Measurements from ENCODE around the gene TTC31. TPM values are rescaled to one million over a fixed set of nuclear protein-coding genes. Genes with fewer than 3 reads are reported as not detected.

TTC31 gene
- total RNA-seq, 4 donors from 2014 or later = 16.5 to 27.2 (median 19.5) TPM

DNA sequence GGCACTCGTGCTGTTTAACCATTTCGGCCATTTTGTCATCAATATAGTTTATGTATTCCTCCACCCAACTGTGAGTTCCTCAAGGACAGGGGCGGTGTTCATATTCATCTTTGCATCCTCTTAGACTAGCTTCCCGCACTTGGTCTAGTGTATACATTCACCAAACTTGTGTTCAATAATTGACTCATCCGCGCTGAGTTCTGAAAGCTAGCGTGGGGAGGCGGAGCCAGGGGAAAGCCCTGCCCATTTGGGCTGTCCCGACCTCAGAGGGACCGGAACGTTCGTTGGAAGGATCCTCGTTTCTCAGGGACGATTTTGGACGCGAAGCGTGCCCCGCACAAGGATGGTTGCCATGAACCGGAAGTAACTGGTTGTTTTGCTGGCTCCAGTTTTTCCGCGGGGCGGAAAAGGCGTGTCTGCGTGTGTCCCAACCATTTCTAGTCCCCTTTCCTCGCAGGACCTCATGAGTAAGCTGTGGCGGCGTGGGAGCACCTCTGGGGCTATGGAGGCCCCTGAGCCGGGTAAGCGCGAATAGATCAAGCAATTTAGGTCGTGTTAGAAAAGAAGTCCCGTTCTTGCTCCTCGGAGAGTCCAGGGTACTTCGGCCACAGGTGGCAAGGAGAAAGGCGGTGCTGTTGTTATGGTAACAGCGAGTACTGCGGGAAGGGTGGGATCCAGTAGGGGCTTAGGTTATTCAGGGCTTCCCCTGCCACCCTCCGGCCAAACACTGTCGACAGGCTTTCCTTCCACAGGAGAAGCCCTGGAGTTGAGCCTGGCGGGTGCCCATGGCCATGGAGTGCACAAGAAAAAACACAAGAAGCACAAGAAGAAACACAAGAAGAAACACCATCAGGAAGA is 28.0 kb upstream of the TTC31 start, which contains the start of gene INO80B:
TSS of gene INO80B (plus strand) at position 434 of the 858 bp plus-strand sequence. CDS start at position 464, 30 bp downstream.
- peak; percentile 61 for ATAC-seq
- Histone ChIP-seq H3K9me3 (no peaks in the 10 kb centered on the region), H3K4me3 (peak within 1 kb of the TSS; percentile 54 to 79), H3K36me3 (no peaks in the 10 kb centered on the region), H3K4me1 (peaks cover 2 to 44% (median 29%) of the 10 kb centered on the region in 3 donors), H3K27ac (peak within 1 kb of the TSS in 3 of 4 donors; percentile 74 to 82 (median 76)), H3K27me3 (no peaks in the 10 kb centered on the region)
- TF ChIP-seq POLR2A (IDR thresholded peaks at IDR 0.05) (peak in 1 of 2 donors; percentile 12), EP300 (IDR thresholded peaks at IDR 0.05) (no peak), POLR2AphosphoS5 (IDR thresholded peaks at IDR 0.05) (peak; percentile 91)
- WGBS, 2 donors (ENCODE audit: low coverage in 1 of 2) = 0 to 1% methylated on average over 2 to 16 of the region's 40 CpGs

GRCh38 chr2:74457129-74457548 is 25.7 kb upstream of the TTC31 start:
- WGBS, 2 donors (ENCODE audit: low coverage in 1 of 2) = 0 to 6% methylated on average over 3 to 7 of the region's 27 CpGs
- no peak for TF ChIP-seq POLR2AphosphoS5 (IDR thresholded peaks at IDR 0.05)
- no peak for TF ChIP-seq CTCF (IDR thresholded peaks at IDR 0.05)
- no peak for TF ChIP-seq POLR2A (IDR thresholded peaks at IDR 0.05)
- no peak for TF ChIP-seq EP300 (IDR thresholded peaks at IDR 0.05)
- Histone ChIP-seq H3K9me3 (no peaks in the 10 kb centered on the region), H3K27ac (peak overlapping the region; percentile 80 to 98 (median 94)), H3K27me3 (no peaks in the 10 kb centered on the region), H3K4me1 (peaks cover 2 to 44% (median 29%) of the 10 kb centered on the region in 3 donors), H3K4me3 (peak overlapping the region; percentile 58 to 79), H3K36me3 (peaks cover 0 to 13% of the 10 kb centered on the region in 2 donors)
- no peak for ATAC-seq

DNA sequence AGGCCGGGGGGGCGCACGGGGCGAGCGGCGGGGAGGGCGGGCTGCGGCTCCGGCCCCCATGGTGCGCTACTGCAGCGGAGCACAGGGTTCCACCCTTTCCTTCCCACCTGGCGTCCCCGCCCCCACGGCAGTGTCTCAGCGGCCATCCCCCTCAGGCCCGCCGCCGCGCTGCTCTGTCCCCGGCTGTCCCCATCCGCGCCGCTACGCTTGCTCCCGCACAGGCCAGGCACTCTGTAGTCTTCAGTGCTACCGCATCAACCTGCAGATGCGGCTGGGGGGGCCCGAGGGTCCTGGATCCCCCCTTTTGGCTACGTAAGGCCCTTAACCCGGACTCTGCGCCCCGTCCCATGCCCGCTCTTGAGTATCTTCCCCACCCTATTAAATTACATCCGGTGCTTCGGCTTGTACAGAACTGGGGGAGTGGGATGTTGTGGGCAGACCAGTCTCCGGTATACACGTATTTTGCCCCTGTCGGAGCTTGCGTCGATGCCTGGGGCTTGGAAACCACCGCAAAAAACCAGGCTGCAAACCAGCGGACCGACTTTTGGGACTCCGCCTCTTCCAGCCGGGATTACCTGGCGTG is 25.2 kb upstream of the TTC31 start:
- 0% methylated on average over 4 of the region's 46 CpGs; no CpG with 5 or more reads in 1 of the 2 donors for WGBS, 2 donors (ENCODE audit: low coverage in 1 of 2)
- Histone ChIP-seq H3K27ac (peak overlapping the region; percentile 80 to 98 (median 94)), H3K36me3 (peaks cover 0 to 18% of the 10 kb centered on the region in 2 donors), H3K9me3 (no peaks in the 10 kb centered on the region), H3K27me3 (no peaks in the 10 kb centered on the region), H3K4me1 (peaks cover 2 to 44% (median 29%) of the 10 kb centered on the region in 3 donors), H3K4me3 (peak overlapping the region; percentile 58 to 79)
- no peak for TF ChIP-seq EP300 (IDR thresholded peaks at IDR 0.05)
- TF ChIP-seq POLR2A (IDR thresholded peaks at IDR 0.05) = peak; percentile 28 to 29
- ATAC-seq = peak; percentile 8

- WGBS, 2 donors (ENCODE audit: low coverage in 1 of 2) = 0% methylated on average over 2 to 6 of the region's 38 CpGs
- peak; percentile 96 for ATAC-seq
- Histone ChIP-seq H3K4me1 (peaks cover 2 to 44% (median 29%) of the 10 kb centered on the region in 3 donors), H3K27me3 (no peaks in the 10 kb centered on the region), H3K36me3 (peaks cover 0 to 25% of the 10 kb centered on the region in 2 donors), H3K9me3 (no peaks in the 10 kb centered on the region), H3K4me3 (peak within 1 kb of the TSS; percentile 67 to 79), H3K27ac (peak within 1 kb of the TSS; percentile 80 to 98 (median 94))
- TF ChIP-seq EP300 (IDR thresholded peaks at IDR 0.05) = no peak
- TF ChIP-seq CTCF (IDR thresholded peaks at IDR 0.05) = no peak
- TF ChIP-seq POLR2A (IDR thresholded peaks at IDR 0.05) = peak; percentile 33 to 52
- TF ChIP-seq POLR2AphosphoS5 (IDR thresholded peaks at IDR 0.05) = peak; percentile 48
Measured at GRCh38 chr2:74458132-74458937, 24.5 kb upstream of the TTC31 start, which contains the start of gene WBP1. WBP1 (plus strand) TSS chr2:74458438; CDS start chr2:74458603, 165 bp downstream.

DNA sequence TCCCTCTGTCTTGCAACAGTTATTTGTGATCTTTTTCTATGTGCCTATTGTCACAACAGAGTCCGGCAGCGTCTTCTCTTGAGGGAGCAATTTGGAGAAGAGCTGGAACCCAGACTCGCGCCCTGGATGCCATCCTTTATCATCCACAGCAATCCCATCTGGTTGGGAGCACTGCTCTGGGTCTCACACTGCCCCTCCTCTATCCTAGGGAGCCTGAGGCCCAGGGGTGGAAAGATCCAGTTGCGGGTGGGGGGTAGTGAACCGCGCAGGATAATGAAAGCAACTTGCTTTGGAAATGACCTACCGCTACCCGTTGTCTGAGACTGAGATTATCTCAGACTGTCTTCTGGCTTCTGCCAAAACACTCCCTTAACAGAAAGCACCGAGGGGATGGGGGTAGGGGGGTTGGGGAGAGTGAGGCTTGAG is 23.9 kb upstream of the TTC31 start:
- 0 to 6% methylated on average over 4 to 10 of the region's 10 CpGs for WGBS, 2 donors (ENCODE audit: low coverage in 1 of 2)
- peak overlapping the region; percentile 67 to 79 for H3K4me3 ChIP-seq
- TF ChIP-seq CTCF (IDR thresholded peaks at IDR 0.05) (no peak), POLR2A (IDR thresholded peaks at IDR 0.05) (no peak), EP300 (IDR thresholded peaks at IDR 0.05) (no peak), POLR2AphosphoS5 (IDR thresholded peaks at IDR 0.05) (no peak)
- ATAC-seq = no peak
- H3K9me3 ChIP-seq = no peaks in the 10 kb centered on the region
- H3K27me3 ChIP-seq = no peaks in the 10 kb centered on the region
- peak overlapping the region in 3 of 4 donors; percentile 84 to 91 (median 87) for H3K27ac ChIP-seq
- H3K36me3 ChIP-seq = peaks cover 0 to 25% of the 10 kb centered on the region in 2 donors
- peaks cover 2 to 48% (median 31%) of the 10 kb centered on the region in 3 donors for H3K4me1 ChIP-seq

Measured in gastroesophageal sphincter (tissue), 4 donors.